ENCODE measurements around the gene MORN1. TPM values are rescaled to one million over a fixed set of nuclear protein-coding genes. Genes with fewer than 3 reads are reported as not detected.

The MORN1 gene
- polyA plus RNA-seq, 1 donor from 2014 or later: 10.9 TPM

- Histone ChIP-seq H3K79me2 (replicated peaks; ENCODE audit: insufficient read depth, low read length) (no peaks in the 10 kb centered on the region), H3K9me3 (ENCODE audit: low read length) (no peaks in the 10 kb centered on the region), H2AFZ (ENCODE audit: low read depth, low read length) (no peak overlapping the region), H3K4me2 (ENCODE audit: low read length) (no peak overlapping the region), H3K4me3 (ENCODE audit: low read length) (no peak overlapping the region), H4K20me1 (ENCODE audit: insufficient read depth) (no peaks in the 10 kb centered on the region), H3K9me2 (ENCODE audit: insufficient read depth, low read length) (no peaks in the 10 kb centered on the region), H3F3A (ENCODE audit: insufficient read depth, low read length, poor library complexity, severe bottlenecking) (no peaks in the 10 kb centered on the region), H3K9ac (ENCODE audit: low read length) (no peak overlapping the region), H3K27ac (ENCODE audit: low read length) (no peak overlapping the region), H3K36me3 (ENCODE audit: insufficient read depth, low read length) (no peaks in the 10 kb centered on the region), H3K27me3 (ENCODE audit: insufficient read depth, low read depth, low read length) (no peaks in the 10 kb centered on the region)
- TF ChIP-seq, protein P1, sequence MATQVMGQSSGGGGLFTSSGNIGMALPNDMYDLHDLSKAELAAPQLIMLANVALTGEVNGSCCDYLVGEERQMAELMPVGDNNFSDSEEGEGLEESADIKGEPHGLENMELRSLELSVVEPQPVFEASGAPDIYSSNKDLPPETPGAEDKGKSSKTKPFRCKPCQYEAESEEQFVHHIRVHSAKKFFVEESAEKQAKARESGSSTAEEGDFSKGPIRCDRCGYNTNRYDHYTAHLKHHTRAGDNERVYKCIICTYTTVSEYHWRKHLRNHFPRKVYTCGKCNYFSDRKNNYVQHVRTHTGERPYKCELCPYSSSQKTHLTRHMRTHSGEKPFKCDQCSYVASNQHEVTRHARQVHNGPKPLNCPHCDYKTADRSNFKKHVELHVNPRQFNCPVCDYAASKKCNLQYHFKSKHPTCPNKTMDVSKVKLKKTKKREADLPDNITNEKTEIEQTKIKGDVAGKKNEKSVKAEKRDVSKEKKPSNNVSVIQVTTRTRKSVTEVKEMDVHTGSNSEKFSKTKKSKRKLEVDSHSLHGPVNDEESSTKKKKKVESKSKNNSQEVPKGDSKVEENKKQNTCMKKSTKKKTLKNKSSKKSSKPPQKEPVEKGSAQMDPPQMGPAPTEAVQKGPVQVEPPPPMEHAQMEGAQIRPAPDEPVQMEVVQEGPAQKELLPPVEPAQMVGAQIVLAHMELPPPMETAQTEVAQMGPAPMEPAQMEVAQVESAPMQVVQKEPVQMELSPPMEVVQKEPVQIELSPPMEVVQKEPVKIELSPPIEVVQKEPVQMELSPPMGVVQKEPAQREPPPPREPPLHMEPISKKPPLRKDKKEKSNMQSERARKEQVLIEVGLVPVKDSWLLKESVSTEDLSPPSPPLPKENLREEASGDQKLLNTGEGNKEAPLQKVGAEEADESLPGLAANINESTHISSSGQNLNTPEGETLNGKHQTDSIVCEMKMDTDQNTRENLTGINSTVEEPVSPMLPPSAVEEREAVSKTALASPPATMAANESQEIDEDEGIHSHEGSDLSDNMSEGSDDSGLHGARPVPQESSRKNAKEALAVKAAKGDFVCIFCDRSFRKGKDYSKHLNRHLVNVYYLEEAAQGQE (IDR thresholded peaks at IDR 0.05; ENCODE audit: borderline replicate concordance): no peak
- no peak for TF ChIP-seq MXI1 (conservative IDR thresholded peaks at IDR 0.05; ENCODE audit: poor library complexity, severe bottlenecking)
- TF ChIP-seq TAF1 (IDR thresholded peaks at IDR 0.05; ENCODE audit: low read depth): no peak
- TF ChIP-seq POLR2AphosphoS5 (IDR thresholded peaks at IDR 0.05): no peak
- no peak for TF ChIP-seq EP300 (conservative IDR thresholded peaks at IDR 0.05; ENCODE audit: poor library complexity, severe bottlenecking)
- no peak for TF ChIP-seq RAD21 (conservative IDR thresholded peaks at IDR 0.05)
- TF ChIP-seq EZH2 (IDR thresholded peaks at IDR 0.05; ENCODE audit: borderline replicate concordance, insufficient read depth, low read length, poor library complexity, severe bottlenecking): no peak
- TF ChIP-seq SMC3 (conservative IDR thresholded peaks at IDR 0.05; ENCODE audit: poor library complexity): no peak
- TF ChIP-seq, protein P2, sequence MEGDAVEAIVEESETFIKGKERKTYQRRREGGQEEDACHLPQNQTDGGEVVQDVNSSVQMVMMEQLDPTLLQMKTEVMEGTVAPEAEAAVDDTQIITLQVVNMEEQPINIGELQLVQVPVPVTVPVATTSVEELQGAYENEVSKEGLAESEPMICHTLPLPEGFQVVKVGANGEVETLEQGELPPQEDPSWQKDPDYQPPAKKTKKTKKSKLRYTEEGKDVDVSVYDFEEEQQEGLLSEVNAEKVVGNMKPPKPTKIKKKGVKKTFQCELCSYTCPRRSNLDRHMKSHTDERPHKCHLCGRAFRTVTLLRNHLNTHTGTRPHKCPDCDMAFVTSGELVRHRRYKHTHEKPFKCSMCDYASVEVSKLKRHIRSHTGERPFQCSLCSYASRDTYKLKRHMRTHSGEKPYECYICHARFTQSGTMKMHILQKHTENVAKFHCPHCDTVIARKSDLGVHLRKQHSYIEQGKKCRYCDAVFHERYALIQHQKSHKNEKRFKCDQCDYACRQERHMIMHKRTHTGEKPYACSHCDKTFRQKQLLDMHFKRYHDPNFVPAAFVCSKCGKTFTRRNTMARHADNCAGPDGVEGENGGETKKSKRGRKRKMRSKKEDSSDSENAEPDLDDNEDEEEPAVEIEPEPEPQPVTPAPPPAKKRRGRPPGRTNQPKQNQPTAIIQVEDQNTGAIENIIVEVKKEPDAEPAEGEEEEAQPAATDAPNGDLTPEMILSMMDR (IDR thresholded peaks at IDR 0.05; ENCODE audit: poor library complexity, severe bottlenecking): no peak
Measured at GRCh38 chr1:2350911-2351655, 40.3 kb downstream of the MORN1 start.

DNA sequence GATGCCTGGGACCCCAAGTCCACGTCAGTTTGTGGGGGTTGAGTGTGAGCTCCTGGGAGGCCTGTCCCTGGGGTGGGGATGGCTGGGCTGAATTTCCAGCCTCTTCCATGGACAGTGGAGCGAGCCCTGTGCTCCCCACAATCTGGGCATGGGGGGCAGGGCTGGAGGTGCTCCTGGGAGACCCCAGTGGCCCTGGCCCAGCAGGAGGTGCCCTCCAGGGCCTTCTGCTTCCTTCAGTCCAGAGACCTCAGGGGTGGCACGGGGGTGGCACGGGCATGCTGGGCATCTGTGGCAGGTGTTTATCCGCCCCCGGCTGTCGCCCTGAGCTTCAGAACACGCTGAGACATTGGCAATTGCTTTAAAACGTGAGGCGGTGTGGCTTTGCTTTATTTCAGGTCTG is 40.9 kb downstream of the MORN1 start:
- no peaks in the 10 kb centered on the region for H3K9me2 ChIP-seq (ENCODE audit: insufficient read depth, low read length)
- no peak overlapping the region for H3K9ac ChIP-seq (ENCODE audit: low read length)
- no peaks in the 10 kb centered on the region for H3K79me2 ChIP-seq (replicated peaks; ENCODE audit: insufficient read depth, low read length)
- H3F3A ChIP-seq (ENCODE audit: insufficient read depth, low read length, poor library complexity, severe bottlenecking): no peaks in the 10 kb centered on the region
- no peak overlapping the region for H3K4me2 ChIP-seq (ENCODE audit: low read length)
- H3K4me3 ChIP-seq (ENCODE audit: low read length): no peak overlapping the region
- H3K27me3 ChIP-seq (ENCODE audit: insufficient read depth, low read depth, low read length): no peaks in the 10 kb centered on the region
- no peaks in the 10 kb centered on the region for H3K36me3 ChIP-seq (ENCODE audit: insufficient read depth, low read length)
- H3K27ac ChIP-seq (ENCODE audit: low read length): no peak overlapping the region
- H3K9me3 ChIP-seq (ENCODE audit: low read length): no peaks in the 10 kb centered on the region
- no peaks in the 10 kb centered on the region for H4K20me1 ChIP-seq (ENCODE audit: insufficient read depth)
- H2AFZ ChIP-seq (ENCODE audit: low read depth, low read length): no peak overlapping the region
- no peak for TF ChIP-seq SMC3 (conservative IDR thresholded peaks at IDR 0.05; ENCODE audit: poor library complexity)
- TF ChIP-seq TAF1 (IDR thresholded peaks at IDR 0.05; ENCODE audit: low read depth): no peak
- no peak for TF ChIP-seq POLR2AphosphoS5 (IDR thresholded peaks at IDR 0.05)
- no peak for TF ChIP-seq EP300 (conservative IDR thresholded peaks at IDR 0.05; ENCODE audit: poor library complexity, severe bottlenecking)
- TF ChIP-seq, protein P1 (IDR thresholded peaks at IDR 0.05; ENCODE audit: borderline replicate concordance): no peak
- no peak for TF ChIP-seq MXI1 (conservative IDR thresholded peaks at IDR 0.05; ENCODE audit: poor library complexity, severe bottlenecking)
- TF ChIP-seq, protein P2 (IDR thresholded peaks at IDR 0.05; ENCODE audit: poor library complexity, severe bottlenecking): no peak
- TF ChIP-seq RAD21 (conservative IDR thresholded peaks at IDR 0.05): no peak

Measured in neural cell (in vitro differentiated cells).